ENCODE measurements around the gene ST14.

- TF ChIP-seq BRCA1 (IDR thresholded peaks at IDR 0.05; ENCODE audit: low read depth, low read length), result no peak
- TF ChIP-seq EP300 (IDR thresholded peaks at IDR 0.05; ENCODE audit: borderline replicate concordance in 1 of 2, control insufficient read depth in 1 of 2, low read depth in 2 of 2, low read length in 2 of 2), result no peak
- TF ChIP-seq RAD21 (IDR thresholded peaks at IDR 0.05; ENCODE audit: insufficient read depth, low read depth, low read length), result no peak
- TF ChIP-seq JUND (IDR thresholded peaks at IDR 0.05; ENCODE audit: low read depth, low read length), result no peak
- TF ChIP-seq KDM1A (IDR thresholded peaks at IDR 0.05; ENCODE audit: borderline replicate concordance), result no peak
- no peak for TF ChIP-seq CTCF (IDR thresholded peaks at IDR 0.05 in 2 of 3, conservative IDR thresholded peaks at IDR 0.05 in 1 of 3; ENCODE audit: control insufficient read depth in 2 of 3, extremely low read depth in 1 of 3, insufficient read depth in 1 of 3, low read depth in 3 of 3, low read length in 3 of 3)
- no peak for TF ChIP-seq TCF3 (IDR thresholded peaks at IDR 0.05; ENCODE audit: borderline replicate concordance, insufficient read depth, low read depth, low read length)
Observed at GRCh38 chr11:130206141-130206540, 46.6 kb downstream of the ST14 start.

Measured in GM12878 (cell line).